SK-N-SH (cell line): ENCODE results near the gene CLMP. TPM values are rescaled to one million over a fixed set of nuclear protein-coding genes. Genes with fewer than 3 reads are reported as not detected.

ENCODE experiments used
- CTCF ChIA-PET: fragments of 300-600, 350-600 bp; formaldehyde crosslinking; extraction: SDS; loops from one replicate; lab custom pipeline; 2021; lab: Yijun Ruan, JAX
- POLR2A ChIA-PET: fragments of 350-600 bp; sonication (Branson Sonifier 250); formaldehyde crosslinking; extraction: SDS; loops from one replicate; lab custom pipeline; 2020; ENCODE audit warnings: antibody characterized with exemption, inconsistent platforms; lab: Yijun Ruan, JAX
- DNase-seq: peaks from one replicate; pipeline ENCODE4 v3.0.0; 2012
- H2AFZ ChIP-seq: fragments of 200-600 bp; sonication (generic); 2 replicates; pipeline ENCODE4 v1.8.1; 2016; ENCODE audit warnings: antibody characterized with exemption, mild to moderate bottlenecking, low read depth
- H3F3A ChIP-seq: fragments of 200-600 bp; sonication (generic); replicated peaks from 2 replicates; pipeline ENCODE3; 2016; ENCODE audit warnings: antibody characterized with exemption, mild to moderate bottlenecking; ENCODE audit not compliant: insufficient read depth
- H3K27ac ChIP-seq, 2 experiments: fragments of 200-500 bp in 1 of 2; fragments of 200-600 bp in 1 of 2; sonication (Bioruptor generic) in 1 of 2; sonication (generic), shearing (Covaris generic) in 1 of 2; 2 replicates each; pipeline versions ENCODE4 v1.5.1 to v1.6.1; 2014 to 2016; ENCODE audit warnings: low read depth in 2 of 2, inconsistent platforms in 1 of 2, low read length in 1 of 2, mild to moderate bottlenecking in 1 of 2, mixed read lengths in 1 of 2
- H3K27me3 ChIP-seq: fragments of 200-600 bp; sonication (generic), shearing (Covaris generic); 2 replicates; pipeline ENCODE4 v1.6.1; 2016; ENCODE audit warnings: mixed run types; ENCODE audit not compliant: insufficient read depth
- H3K36me3 ChIP-seq, 2 experiments: fragments of 200-500 bp in 1 of 2; fragments of 200-600 bp in 1 of 2; sonication (Bioruptor generic) in 1 of 2; sonication (generic) in 1 of 2; replicated peaks in 1 of 2; 2 replicates each; pipeline versions ENCODE3 to v1.5.1; 2014 to 2016; ENCODE audit warnings: low read length in 1 of 2, mild to moderate bottlenecking in 1 of 2; ENCODE audit not compliant: insufficient read depth in 2 of 2, control insufficient read depth in 1 of 2
- H3K4me1 ChIP-seq, 2 experiments: fragments of 200-500 bp in 1 of 2; fragments of 200-600 bp in 1 of 2; sonication (Bioruptor generic) in 1 of 2; sonication (generic), shearing (Covaris generic) in 1 of 2; 2 replicates each; pipeline versions ENCODE4 v1.5.1 to v1.6.1; 2014 to 2016; ENCODE audit warnings: low read depth in 1 of 2, low read length in 1 of 2, mixed run types in 1 of 2; ENCODE audit not compliant: insufficient read depth in 2 of 2, control insufficient read depth in 1 of 2
- H3K4me2 ChIP-seq: fragments of 200-600 bp; sonication (generic), shearing (Covaris generic); 2 replicates; pipeline ENCODE4 v1.6.1; 2017; ENCODE audit warnings: mixed run types
- H3K4me3 ChIP-seq, 2 experiments: fragments of 200-500 bp in 1 of 2; fragments of 200-600 bp in 1 of 2; sonication (Bioruptor generic) in 1 of 2; sonication (generic), shearing (Covaris generic) in 1 of 2; 2 replicates each; pipeline versions ENCODE4 v1.5.1 to v1.8.1; 2014 to 2016; ENCODE audit warnings: low read depth in 2 of 2, inconsistent platforms in 1 of 2, low read length in 1 of 2, mild to moderate bottlenecking in 1 of 2, mixed read lengths in 1 of 2, moderate library complexity in 1 of 2
- H3K79me2 ChIP-seq: fragments of 200-600 bp; sonication (generic); 2 replicates; pipeline ENCODE4 v1.8.1; 2017; ENCODE audit warnings: mild to moderate bottlenecking; ENCODE audit not compliant: insufficient read depth
- H3K9ac ChIP-seq: fragments of 200-600 bp; sonication (generic); 2 replicates; pipeline ENCODE4 v1.6.1; 2017; ENCODE audit warnings: mixed run types
- H3K9me2 ChIP-seq: fragments of 200-600 bp; sonication (generic); 2 replicates; pipeline ENCODE4 v1.6.1; 2017; ENCODE audit warnings: mixed run types
- H3K9me3 ChIP-seq: fragments of 200-600 bp; sonication (generic); 2 replicates; pipeline ENCODE4 v1.6.1; 2017; ENCODE audit warnings: mixed run types, mild to moderate bottlenecking, moderate library complexity
- H4K20me1 ChIP-seq: fragments of 200-600 bp; sonication (generic); 2 replicates; pipeline ENCODE4 v1.6.1; 2017; ENCODE audit warnings: mild to moderate bottlenecking, mixed run types; ENCODE audit not compliant: insufficient read depth
- EP300 ChIP-seq, 2 experiments: IDR thresholded peaks; 2 replicates each; pipeline versions ENCODE4 v1.4.0 to v1.6.1; 2012; ENCODE audit warnings: borderline replicate concordance in 1 of 2, low read depth in 1 of 2, low read length in 1 of 2
- EZH2phosphoT487 ChIP-seq: fragments of 200-600 bp; sonication (generic); IDR thresholded peaks from 2 replicates; pipeline ENCODE4 v1.6.1; 2017; ENCODE audit warnings: low read depth, mixed run types, mild to moderate bottlenecking, antibody characterized with exemption, moderate library complexity, borderline replicate concordance
- IRF3 ChIP-seq: fragments of 150-350 bp; IDR thresholded peaks from 2 replicates; pipeline ENCODE4 v1.6.1; 2016; ENCODE audit warnings: mild to moderate bottlenecking, low read depth, low read length
- MAX ChIP-seq: IDR thresholded peaks from 2 replicates; pipeline ENCODE4 v1.4.0; 2012; ENCODE audit warnings: low read depth
- MEF2A ChIP-seq: IDR thresholded peaks from 2 replicates; pipeline ENCODE4 v1.4.0; 2012; ENCODE audit warnings: low read depth, borderline replicate concordance
- MXI1 ChIP-seq: IDR thresholded peaks from 2 replicates; pipeline ENCODE4 v1.6.1; 2012; ENCODE audit warnings: mild to moderate bottlenecking, low read depth, low read length, improper control_type of control experiment
- NFIC ChIP-seq: IDR thresholded peaks from 2 replicates; pipeline ENCODE4 v1.4.0; 2012; ENCODE audit warnings: borderline replicate concordance
- NRF1 ChIP-seq: IDR thresholded peaks from 2 replicates; pipeline ENCODE4 v1.6.1; 2012; ENCODE audit warnings: low read depth, mild to moderate bottlenecking, low read length
- PBX3 ChIP-seq: IDR thresholded peaks from 2 replicates; pipeline ENCODE4; 2012
- RAD21 ChIP-seq: IDR thresholded peaks from 2 replicates; pipeline ENCODE4 v1.6.1; 2012; ENCODE audit warnings: mild to moderate bottlenecking, low read length
- RCOR1 ChIP-seq: fragments of 150-350 bp; IDR thresholded peaks from 2 replicates; pipeline ENCODE4 v1.6.1; 2017; ENCODE audit warnings: antibody characterized with exemption, low read length
- RFX5 ChIP-seq: IDR thresholded peaks from 2 replicates; pipeline ENCODE4 v1.6.1; 2012; ENCODE audit warnings: mild to moderate bottlenecking, improper control_type of control experiment, low read length
- TAF1 ChIP-seq: IDR thresholded peaks from 2 replicates; pipeline ENCODE4 v1.6.1; 2012; ENCODE audit warnings: low read depth, mild to moderate bottlenecking, low read length, moderate library complexity, borderline replicate concordance
- TEAD4 ChIP-seq: IDR thresholded peaks from 2 replicates; pipeline ENCODE4 v1.4.0; 2012; ENCODE audit warnings: mild to moderate bottlenecking, borderline replicate concordance; ENCODE audit not compliant: insufficient read depth
- USF1 ChIP-seq: IDR thresholded peaks from 2 replicates; pipeline ENCODE4 v1.4.0; 2012; ENCODE audit warnings: low read depth, borderline replicate concordance
- ZBTB33 ChIP-seq: IDR thresholded peaks from 2 replicates; pipeline ENCODE4 v1.4.0; 2012; ENCODE audit warnings: low read depth, borderline replicate concordance
- WGBS: methylation state at CpG from one replicate; pipeline ENCODE4 v1.1.6; 2017; ENCODE audit warnings: low lambda C conversion rate; 5-methylcytosine and 5-hydroxymethylcytosine counted together
- polyA plus RNA-seq, 3 experiments: library from polyadenylated mRNA; depleted of rRNA; stranded (reverse); fragments of >200 nt; gene quantifications; 2 replicates each; pipeline ENCODE4 v1.2.3, GENCODE V29; 2012

The CLMP gene
- polyA plus RNA-seq, 1 of the 3 experiments (the other 2 are of a cell fraction): 61.9 TPM

- POLR2A ChIA-PET: interaction anchor here (0.9 to 1.1 kb wide), 2 partner anchors 9 to 22 kb away, joined by 4 to 8 read pairs; partner anchors contain the start of gene HSPA8
- 0 out of 4 replicates have a peak overlapping the region, but pooled peaks of 1 of the 2 experiments have one; percentile 3 for H3K4me3 ChIP-seq
- no peaks in the 10 kb centered on the region for H3K9me3 ChIP-seq
- H3K4me1 ChIP-seq: peaks cover 9% of the 10 kb centered on the region in 2 experiments; a peak in 2 of 4 replicates
- peak overlapping the region; percentile 23 to 72; a peak in 3 of 4 replicates for H3K27ac ChIP-seq
- no peaks in the 10 kb centered on the region for H3K9me2 ChIP-seq
- TF ChIP-seq TAF1 (no peak), RFX5 (peak; percentile 35; the same call in 1 of the 2 replicates), MXI1 (peak; percentile 43; the same call in 1 of the 2 replicates), RCOR1 (peak; percentile 54; the same call in 1 of the 2 replicates), MEF2A (no peak), IRF3 (no peak), PBX3 (peak; percentile 68), EP300 (IDR thresholded peaks at IDR 0.05; ENCODE audit: borderline replicate concordance in 1 of 2, low read depth in 1 of 2, low read length in 1 of 2) (0 out of 4 replicates have a peak, but pooled peaks of 1 of the 2 experiments have one; percentile 49)
- H4K20me1 ChIP-seq: no peaks in the 10 kb centered on the region
- no peaks in the 10 kb centered on the region for H3K36me3 ChIP-seq
- DNase-seq: peak; percentile 78
- H3K27me3 ChIP-seq: no peaks in the 10 kb centered on the region
- 36% methylated on average over 8 of the region's 11 CpGs for WGBS
- peak overlapping the region; percentile 45; the same call in 1 of the 2 replicates for H3K4me2 ChIP-seq
- no peaks in the 10 kb centered on the region for H3K79me2 ChIP-seq
- CTCF ChIA-PET: interaction anchor here (0.6 to 4.6 kb wide), 10 partner anchors 10 to 411 kb away, joined by 3 to 30 read pairs (median 4); no protein-coding TSS in a partner anchor
- peak overlapping the region; percentile 71 for H2AFZ ChIP-seq
- no peak overlapping the region for H3K9ac ChIP-seq
- H3F3A ChIP-seq: peaks cover 8% of the 10 kb centered on the region
These were observed 155.0 kb downstream of the CLMP start for GRCh38 chr11:123040111-123040432.

- Histone ChIP-seq H3K27me3 (no peaks in the 10 kb centered on the region), H3K9me3 (no peaks in the 10 kb centered on the region), H3K9ac (no peak overlapping the region), H3K4me1 (peaks cover 9% of the 10 kb centered on the region in 2 experiments; a peak in 2 of 4 replicates), H2AFZ (no peak overlapping the region), H3K36me3 (no peaks in the 10 kb centered on the region), H3K4me2 (no peak overlapping the region), H3K4me3 (no peak overlapping the region), H3K79me2 (no peaks in the 10 kb centered on the region), H3K27ac (no peak overlapping the region), H4K20me1 (no peaks in the 10 kb centered on the region), H3K9me2 (no peaks in the 10 kb centered on the region), H3F3A (peaks cover 8% of the 10 kb centered on the region)
- ChIA-PET CTCF (interaction anchor here (1.3 to 1.6 kb wide), 2 partner anchors 15 to 24 kb away, joined by 3 to 4 read pairs; no protein-coding TSS in a partner anchor), POLR2A (no interaction called here)
- WGBS: 91% methylated on average over 10 of the region's 10 CpGs
- TF ChIP-seq EP300 (IDR thresholded peaks at IDR 0.05; ENCODE audit: borderline replicate concordance in 1 of 2, low read depth in 1 of 2, low read length in 1 of 2) (no peak), NFIC (no peak), MAX (no peak), RCOR1 (no peak), USF1 (no peak), RAD21 (no peak), TEAD4 (no peak), NRF1 (no peak), MEF2A (no peak), ZBTB33 (no peak), EZH2phosphoT487 (no peak)
- DNase-seq: no peak
These were observed 159.2 kb downstream of the CLMP start for GRCh38 chr11:123035831-123036230.
